Upper lobe of left lung (tissue), 4 donors: ENCODE results near the gene CDH13.

Experiments
- POLR2A ChIP-seq, 4 donors: fragments of 450-650 bp; IDR thresholded peaks; one replicate each; pipeline ENCODE4 v1.5.1; 2016 to 2017; ENCODE audit warnings: antibody characterized with exemption in 4 of 4, mild to moderate bottlenecking in 2 of 4
- TF ChIP-seq, protein P1 (sequence below), 6 experiments: fragments of 450-650 bp in 4 of 6; fragments of 200-600 bp in 2 of 6; sonication (generic) in 2 of 6; IDR thresholded peaks; one replicate each; pipeline ENCODE4 v1.5.1; 2016 to 2019; ENCODE audit warnings: antibody characterized with exemption in 6 of 6

- TF ChIP-seq POLR2A (IDR thresholded peaks at IDR 0.05): no peak
- TF ChIP-seq, protein P1, sequence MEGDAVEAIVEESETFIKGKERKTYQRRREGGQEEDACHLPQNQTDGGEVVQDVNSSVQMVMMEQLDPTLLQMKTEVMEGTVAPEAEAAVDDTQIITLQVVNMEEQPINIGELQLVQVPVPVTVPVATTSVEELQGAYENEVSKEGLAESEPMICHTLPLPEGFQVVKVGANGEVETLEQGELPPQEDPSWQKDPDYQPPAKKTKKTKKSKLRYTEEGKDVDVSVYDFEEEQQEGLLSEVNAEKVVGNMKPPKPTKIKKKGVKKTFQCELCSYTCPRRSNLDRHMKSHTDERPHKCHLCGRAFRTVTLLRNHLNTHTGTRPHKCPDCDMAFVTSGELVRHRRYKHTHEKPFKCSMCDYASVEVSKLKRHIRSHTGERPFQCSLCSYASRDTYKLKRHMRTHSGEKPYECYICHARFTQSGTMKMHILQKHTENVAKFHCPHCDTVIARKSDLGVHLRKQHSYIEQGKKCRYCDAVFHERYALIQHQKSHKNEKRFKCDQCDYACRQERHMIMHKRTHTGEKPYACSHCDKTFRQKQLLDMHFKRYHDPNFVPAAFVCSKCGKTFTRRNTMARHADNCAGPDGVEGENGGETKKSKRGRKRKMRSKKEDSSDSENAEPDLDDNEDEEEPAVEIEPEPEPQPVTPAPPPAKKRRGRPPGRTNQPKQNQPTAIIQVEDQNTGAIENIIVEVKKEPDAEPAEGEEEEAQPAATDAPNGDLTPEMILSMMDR (IDR thresholded peaks at IDR 0.05): no peak
Measured at GRCh38 chr16:83720981-83721380, 1094.2 kb downstream of the CDH13 start.
